ENCODE data around the gene GPRC6A. TPM values are rescaled to one million over a fixed set of nuclear protein-coding genes. Genes with fewer than 3 reads are reported as not detected.
"Not testable (repeated sequence)": the region's sequence is repeated elsewhere in the genome, so short reads cannot be mapped to it uniquely, and the experiment has no call there.

The GPRC6A gene
- total and polyA plus RNA-seq, 4 experiments from 2014 or later = not detected

DNA sequence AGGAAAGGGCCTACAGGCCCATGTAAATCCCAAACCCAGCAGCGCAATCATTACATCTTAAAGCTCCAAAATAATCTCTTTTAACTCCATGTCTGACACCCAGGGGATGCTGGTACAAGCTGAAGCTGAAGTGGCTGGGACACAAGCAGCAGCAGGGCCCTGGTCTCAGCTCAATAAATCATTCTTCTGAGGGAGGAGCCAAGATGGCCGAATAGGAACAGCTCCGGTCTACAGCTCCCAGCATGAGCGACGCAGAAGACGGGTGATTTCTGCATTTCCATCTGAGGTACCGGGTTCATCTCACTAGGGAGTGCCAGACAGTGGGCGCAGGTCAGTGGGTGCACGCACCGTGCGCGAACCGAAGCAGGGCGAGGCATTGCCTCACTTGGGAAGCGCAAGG is 12.5 kb downstream of the GPRC6A start:
- peaks cover 3 to 31% (median 25%) of the 10 kb centered on the region in 8 donors for H3K9me3 Mint-ChIP-seq
- H3K36me3 Mint-ChIP-seq; H3K4me3 ChIP-seq (ENCODE audit: low read length in 2 of 2); POLR2A ChIA-PET (ENCODE audit: partially characterized antibody); DNase-seq; H3K36me3 ChIP-seq (ENCODE audit: insufficient read depth, low read length); intact Hi-C loops (cut with micrococcal nuclease); H3K4me1 ChIP-seq (ENCODE audit: insufficient read depth, low read length); H3K27me3 Mint-ChIP-seq; H3K4me1 Mint-ChIP-seq; H3K9me3 ChIP-seq (ENCODE audit: control insufficient read depth in 1 of 2, low read length in 2 of 2); H3K27me3 ChIP-seq (ENCODE audit: insufficient read depth, low read length); H3K4me3 Mint-ChIP-seq; H3K27ac ChIP-seq (ENCODE audit: low read depth, low read length); H3K27ac Mint-ChIP-seq; CTCF ChIA-PET (ENCODE audit: partially characterized antibody): not testable (repeated sequence)

DNA sequence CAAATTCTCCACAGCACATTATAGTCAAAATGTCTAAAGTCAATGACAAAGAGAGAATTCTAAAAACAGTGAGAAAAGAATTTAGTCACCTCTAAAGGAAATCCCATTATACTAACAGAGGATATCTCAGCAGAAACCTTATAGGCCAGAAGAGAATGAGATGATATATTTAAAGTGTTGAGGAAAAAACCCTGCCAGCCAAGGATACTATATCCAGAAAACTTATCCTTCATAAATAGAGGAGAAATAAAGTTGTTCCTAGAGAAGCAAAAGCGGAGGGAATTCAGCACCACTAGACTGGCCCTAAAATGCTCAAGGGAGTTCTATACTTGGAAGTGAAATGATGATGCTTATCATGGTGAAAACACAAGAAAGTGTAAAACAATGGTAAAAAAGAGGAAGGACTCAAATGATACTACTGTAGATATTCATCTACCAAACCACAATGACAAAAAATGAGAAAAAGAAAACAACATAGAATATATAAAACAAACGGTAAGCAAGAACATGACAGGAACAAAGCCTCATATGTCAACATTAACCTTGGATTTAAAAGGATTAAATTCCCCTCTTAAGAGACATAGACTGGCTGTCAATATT is 16.7 kb downstream of the GPRC6A start:
- CTCF ChIA-PET (ENCODE audit: partially characterized antibody) = no interaction called here
- intact Hi-C loops (cut with micrococcal nuclease) = no loop called here
- H3K36me3 Mint-ChIP-seq = no peaks in the 10 kb centered on the region

GRCh38 chr6:116801971-116802370 is 26.9 kb downstream of the GPRC6A start:
- intact Hi-C loops (cut with micrococcal nuclease) = no loop called here
- H3K9me3 ChIP-seq (ENCODE audit: control insufficient read depth in 1 of 2, low read length in 2 of 2) = no peaks in the 10 kb centered on the region
- H3K27me3 ChIP-seq (ENCODE audit: insufficient read depth, low read length) = no peaks in the 10 kb centered on the region
- no peak overlapping the region for H3K27ac ChIP-seq (ENCODE audit: low read depth, low read length)
- CTCF ChIA-PET (ENCODE audit: partially characterized antibody) = no interaction called here
- H3K36me3 ChIP-seq (ENCODE audit: insufficient read depth, low read length) = no peaks in the 10 kb centered on the region
- no peaks in the 10 kb centered on the region for H3K4me1 ChIP-seq (ENCODE audit: insufficient read depth, low read length)
- POLR2A ChIA-PET (ENCODE audit: partially characterized antibody) = no interaction called here
- Mint-ChIP-seq H3K9me3 (peaks cover 0 to 1% (median 0%) of the 10 kb centered on the region in 8 donors), H3K36me3 (no peaks in the 10 kb centered on the region), H3K4me3 (no peak overlapping the region), H3K27ac (no peak overlapping the region), H3K4me1 (no peaks in the 10 kb centered on the region), H3K27me3 (peaks cover 11% of the 10 kb centered on the region in 2 donors)
- DNase-seq = no peak
- H3K4me3 ChIP-seq (ENCODE audit: low read length in 2 of 2) = no peak overlapping the region

More for the DNA sequence above, 16.7 kb downstream of the GPRC6A start:
- POLR2A ChIA-PET (ENCODE audit: partially characterized antibody) = no interaction called here
- H3K4me3 ChIP-seq (ENCODE audit: low read length in 2 of 2) = no peak overlapping the region
- H3K9me3 Mint-ChIP-seq = peaks cover 5 to 36% (median 28%) of the 10 kb centered on the region in 8 donors
- H3K27me3 ChIP-seq (ENCODE audit: insufficient read depth, low read length) = no peaks in the 10 kb centered on the region
- no peak overlapping the region for H3K27ac ChIP-seq (ENCODE audit: low read depth, low read length)
- no peaks in the 10 kb centered on the region for H3K4me1 Mint-ChIP-seq
- peaks cover 0 to 12% of the 10 kb centered on the region in 2 donors for H3K27me3 Mint-ChIP-seq
- no peaks in the 10 kb centered on the region for H3K4me1 ChIP-seq (ENCODE audit: insufficient read depth, low read length)
- H3K27ac Mint-ChIP-seq = peak overlapping the region in 1 of 7 donors; percentile 47
- no peak for DNase-seq
- no peak overlapping the region for H3K4me3 Mint-ChIP-seq
- H3K9me3 ChIP-seq (ENCODE audit: control insufficient read depth in 1 of 2, low read length in 2 of 2) = no peaks in the 10 kb centered on the region
- H3K36me3 ChIP-seq (ENCODE audit: insufficient read depth, low read length) = no peaks in the 10 kb centered on the region

DNA sequence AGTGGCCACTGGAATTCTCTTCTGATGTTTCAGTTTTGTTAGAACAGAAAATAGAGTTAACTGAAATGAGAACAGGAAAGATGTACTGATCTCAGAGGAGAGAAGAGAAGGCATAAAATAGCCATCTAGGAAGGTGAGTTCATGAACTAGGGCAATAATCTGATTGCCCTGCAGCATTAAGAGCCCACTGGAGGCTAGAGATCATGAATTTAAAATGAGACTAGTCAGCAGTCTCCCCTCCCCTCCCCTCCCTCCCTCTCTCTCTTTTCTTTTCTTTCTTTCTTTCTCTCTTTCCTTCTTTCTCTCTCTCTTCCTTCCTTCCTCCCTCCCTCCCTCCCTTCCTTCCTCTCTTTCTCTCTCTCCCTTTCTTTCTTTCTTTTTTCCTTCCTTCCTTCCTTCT is 28.9 kb downstream of the GPRC6A start:
- peaks cover 9 to 11% of the 10 kb centered on the region in 2 donors for H3K27me3 Mint-ChIP-seq
- POLR2A ChIA-PET (ENCODE audit: partially characterized antibody) = no interaction called here
- H3K27ac Mint-ChIP-seq = no peak overlapping the region
- no peak overlapping the region for H3K4me3 Mint-ChIP-seq
- no peaks in the 10 kb centered on the region for H3K4me1 Mint-ChIP-seq
- no peaks in the 10 kb centered on the region for H3K27me3 ChIP-seq (ENCODE audit: insufficient read depth, low read length)
- CTCF ChIA-PET (ENCODE audit: partially characterized antibody) = no interaction called here
- intact Hi-C loops (cut with micrococcal nuclease) = no loop called here
- H3K9me3 ChIP-seq (ENCODE audit: control insufficient read depth in 1 of 2, low read length in 2 of 2) = no peaks in the 10 kb centered on the region
- H3K9me3 Mint-ChIP-seq = no peaks in the 10 kb centered on the region
- no peak overlapping the region for H3K27ac ChIP-seq (ENCODE audit: low read depth, low read length)
- H3K4me3 ChIP-seq (ENCODE audit: low read length in 2 of 2) = no peak overlapping the region
- DNase-seq = no peak
- no peaks in the 10 kb centered on the region for H3K36me3 Mint-ChIP-seq
- no peaks in the 10 kb centered on the region for H3K4me1 ChIP-seq (ENCODE audit: insufficient read depth, low read length)
- no peaks in the 10 kb centered on the region for H3K36me3 ChIP-seq (ENCODE audit: insufficient read depth, low read length)

- no peaks in the 10 kb centered on the region for H3K36me3 ChIP-seq (ENCODE audit: insufficient read depth, low read length)
- H3K27ac Mint-ChIP-seq = no peak overlapping the region
- intact Hi-C loops (cut with micrococcal nuclease) = no loop called here
- no peaks in the 10 kb centered on the region for H3K9me3 ChIP-seq (ENCODE audit: control insufficient read depth in 1 of 2, low read length in 2 of 2)
- H3K27ac ChIP-seq (ENCODE audit: low read depth, low read length) = no peak overlapping the region
- POLR2A ChIA-PET (ENCODE audit: partially characterized antibody) = no interaction called here
- DNase-seq = no peak
- no peaks in the 10 kb centered on the region for H3K9me3 Mint-ChIP-seq
- no peaks in the 10 kb centered on the region for H3K4me1 ChIP-seq (ENCODE audit: insufficient read depth, low read length)
- H3K27me3 ChIP-seq (ENCODE audit: insufficient read depth, low read length) = no peaks in the 10 kb centered on the region
- no peak overlapping the region for H3K4me3 Mint-ChIP-seq
- H3K4me1 Mint-ChIP-seq = no peaks in the 10 kb centered on the region
- H3K36me3 Mint-ChIP-seq = no peaks in the 10 kb centered on the region
- no peak overlapping the region for H3K4me3 ChIP-seq (ENCODE audit: low read length in 2 of 2)
- CTCF ChIA-PET (ENCODE audit: partially characterized antibody) = no interaction called here
- peaks cover 9 to 11% of the 10 kb centered on the region in 2 donors for H3K27me3 Mint-ChIP-seq
Observed at GRCh38 chr6:116797585-116797984, 31.3 kb downstream of the GPRC6A start.

DNA sequence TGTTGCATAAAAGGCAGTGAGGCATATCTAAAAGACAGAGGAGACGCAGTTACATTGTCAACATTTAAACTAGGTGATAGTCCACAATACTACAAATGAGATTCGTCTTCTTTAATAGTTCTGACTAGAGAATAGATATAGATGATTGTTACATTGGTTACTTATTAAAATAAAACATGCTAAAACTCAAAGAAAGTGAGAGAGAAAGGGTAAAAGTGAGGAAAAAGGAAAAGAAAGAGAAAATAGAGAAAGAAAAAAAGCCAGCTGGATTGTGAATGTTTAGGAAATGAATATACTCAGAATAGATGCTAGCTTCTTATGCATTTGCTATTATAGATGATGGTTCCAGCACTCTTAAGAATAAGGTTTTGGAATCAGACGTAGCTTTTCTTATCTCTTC is 35.7 kb downstream of the GPRC6A start:
- Histone ChIP-seq H3K4me1 (ENCODE audit: insufficient read depth, low read length) (no peaks in the 10 kb centered on the region), H3K4me3 (ENCODE audit: low read length in 2 of 2) (no peak overlapping the region), H3K9me3 (ENCODE audit: control insufficient read depth in 1 of 2, low read length in 2 of 2) (no peaks in the 10 kb centered on the region), H3K36me3 (ENCODE audit: insufficient read depth, low read length) (no peaks in the 10 kb centered on the region), H3K27me3 (ENCODE audit: insufficient read depth, low read length) (no peaks in the 10 kb centered on the region), H3K27ac (ENCODE audit: low read depth, low read length) (no peak overlapping the region)
- no peak overlapping the region for H3K4me3 Mint-ChIP-seq
- H3K27me3 Mint-ChIP-seq = peaks cover 8% of the 10 kb centered on the region in 2 donors
- DNase-seq = no peak
- no peak overlapping the region for H3K27ac Mint-ChIP-seq
- ChIA-PET POLR2A (ENCODE audit: partially characterized antibody) (no interaction called here), CTCF (ENCODE audit: partially characterized antibody) (no interaction called here)
- H3K36me3 Mint-ChIP-seq = no peaks in the 10 kb centered on the region
- no peaks in the 10 kb centered on the region for H3K9me3 Mint-ChIP-seq
- intact Hi-C loops (cut with micrococcal nuclease) = no loop called here
- no peaks in the 10 kb centered on the region for H3K4me1 Mint-ChIP-seq

GRCh38 chr6:116783852-116784251 is 45.0 kb downstream of the GPRC6A start:
- POLR2A ChIA-PET (ENCODE audit: partially characterized antibody) = no interaction called here
- peaks cover 8 to 19% of the 10 kb centered on the region in 2 donors for H3K27me3 Mint-ChIP-seq
- H3K36me3 ChIP-seq (ENCODE audit: insufficient read depth, low read length) = no peaks in the 10 kb centered on the region
- H3K9me3 Mint-ChIP-seq = peaks cover 0 to 4% (median 0%) of the 10 kb centered on the region in 8 donors
- H3K36me3 Mint-ChIP-seq = no peaks in the 10 kb centered on the region
- CTCF ChIA-PET (ENCODE audit: partially characterized antibody) = no interaction called here
- no peak for DNase-seq
- no peak overlapping the region for H3K27ac Mint-ChIP-seq
- H3K27ac ChIP-seq (ENCODE audit: low read depth, low read length) = no peak overlapping the region
- H3K27me3 ChIP-seq (ENCODE audit: insufficient read depth, low read length) = no peaks in the 10 kb centered on the region
- H3K4me3 Mint-ChIP-seq = no peak overlapping the region
- H3K4me3 ChIP-seq (ENCODE audit: low read length in 2 of 2) = no peak overlapping the region
- H3K4me1 ChIP-seq (ENCODE audit: insufficient read depth, low read length) = no peaks in the 10 kb centered on the region
- intact Hi-C loops (cut with micrococcal nuclease) = no loop called here
- no peaks in the 10 kb centered on the region for H3K9me3 ChIP-seq (ENCODE audit: control insufficient read depth in 1 of 2, low read length in 2 of 2)
- H3K4me1 Mint-ChIP-seq = no peaks in the 10 kb centered on the region
